ENCODE data around the gene TMEM41A.

The TMEM41A gene

DNA sequence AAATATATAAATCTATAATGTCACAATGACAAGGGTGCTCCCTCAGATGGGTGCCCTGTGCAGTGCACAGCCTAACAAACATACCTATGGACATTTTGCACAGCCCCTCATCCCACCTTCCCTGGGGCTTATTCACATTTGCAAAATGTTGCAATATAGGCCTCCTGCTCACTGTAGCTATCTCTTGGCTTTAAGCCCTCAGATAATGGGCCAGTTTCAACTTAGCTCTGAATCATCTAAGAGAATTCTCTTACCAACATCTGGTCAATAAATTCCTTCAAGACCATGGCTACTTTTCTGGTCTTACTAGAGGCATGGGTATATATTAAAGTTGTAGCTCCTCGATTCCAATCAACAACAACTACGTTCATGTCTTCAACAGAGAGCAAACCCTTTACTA lies 35.7 kb upstream of the TMEM41A start:
- no peak for TF ChIP-seq TAF1 (IDR thresholded peaks at IDR 0.05; ENCODE audit: borderline replicate concordance, insufficient read depth, low read length)

DNA sequence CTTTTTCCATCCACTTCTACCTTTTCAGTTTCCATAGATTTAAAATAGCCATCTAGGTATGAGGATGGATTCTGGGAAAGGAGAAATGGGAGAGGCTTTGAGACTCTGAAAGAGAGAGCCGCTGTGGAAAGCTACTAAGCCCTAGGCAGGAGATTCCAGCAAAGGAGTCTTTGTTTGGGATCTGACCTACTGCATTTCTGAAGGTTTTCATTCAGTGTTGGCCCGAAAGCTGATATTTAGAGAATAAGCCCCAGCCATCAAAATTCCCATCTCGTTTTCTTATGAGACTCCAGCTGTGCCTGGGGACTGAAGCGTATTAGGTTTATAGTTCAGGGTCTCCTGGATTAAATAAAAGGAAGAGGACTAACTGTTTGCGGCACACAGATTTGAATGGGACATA lies 34.1 kb upstream of the TMEM41A start:
- TF ChIP-seq SIN3A (IDR thresholded peaks at IDR 0.05; ENCODE audit: borderline replicate concordance, insufficient read depth, low read length) (no peak), FOXP2 (optimal IDR thresholded peaks at IDR 0.05; ENCODE audit: borderline replicate concordance, extremely low read depth, extremely low read length, insufficient read depth) (no peak), TAF1 (IDR thresholded peaks at IDR 0.05; ENCODE audit: borderline replicate concordance, insufficient read depth, low read length) (no peak), POLR2AphosphoS5 (IDR thresholded peaks at IDR 0.05; ENCODE audit: low read depth, low read length) (no peak)
- TF ChIP-seq, protein P1, sequence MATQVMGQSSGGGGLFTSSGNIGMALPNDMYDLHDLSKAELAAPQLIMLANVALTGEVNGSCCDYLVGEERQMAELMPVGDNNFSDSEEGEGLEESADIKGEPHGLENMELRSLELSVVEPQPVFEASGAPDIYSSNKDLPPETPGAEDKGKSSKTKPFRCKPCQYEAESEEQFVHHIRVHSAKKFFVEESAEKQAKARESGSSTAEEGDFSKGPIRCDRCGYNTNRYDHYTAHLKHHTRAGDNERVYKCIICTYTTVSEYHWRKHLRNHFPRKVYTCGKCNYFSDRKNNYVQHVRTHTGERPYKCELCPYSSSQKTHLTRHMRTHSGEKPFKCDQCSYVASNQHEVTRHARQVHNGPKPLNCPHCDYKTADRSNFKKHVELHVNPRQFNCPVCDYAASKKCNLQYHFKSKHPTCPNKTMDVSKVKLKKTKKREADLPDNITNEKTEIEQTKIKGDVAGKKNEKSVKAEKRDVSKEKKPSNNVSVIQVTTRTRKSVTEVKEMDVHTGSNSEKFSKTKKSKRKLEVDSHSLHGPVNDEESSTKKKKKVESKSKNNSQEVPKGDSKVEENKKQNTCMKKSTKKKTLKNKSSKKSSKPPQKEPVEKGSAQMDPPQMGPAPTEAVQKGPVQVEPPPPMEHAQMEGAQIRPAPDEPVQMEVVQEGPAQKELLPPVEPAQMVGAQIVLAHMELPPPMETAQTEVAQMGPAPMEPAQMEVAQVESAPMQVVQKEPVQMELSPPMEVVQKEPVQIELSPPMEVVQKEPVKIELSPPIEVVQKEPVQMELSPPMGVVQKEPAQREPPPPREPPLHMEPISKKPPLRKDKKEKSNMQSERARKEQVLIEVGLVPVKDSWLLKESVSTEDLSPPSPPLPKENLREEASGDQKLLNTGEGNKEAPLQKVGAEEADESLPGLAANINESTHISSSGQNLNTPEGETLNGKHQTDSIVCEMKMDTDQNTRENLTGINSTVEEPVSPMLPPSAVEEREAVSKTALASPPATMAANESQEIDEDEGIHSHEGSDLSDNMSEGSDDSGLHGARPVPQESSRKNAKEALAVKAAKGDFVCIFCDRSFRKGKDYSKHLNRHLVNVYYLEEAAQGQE (IDR thresholded peaks at IDR 0.05; ENCODE audit: insufficient read depth in 1 of 2, low read depth in 2 of 2, low read length in 2 of 2): no peak

DNA sequence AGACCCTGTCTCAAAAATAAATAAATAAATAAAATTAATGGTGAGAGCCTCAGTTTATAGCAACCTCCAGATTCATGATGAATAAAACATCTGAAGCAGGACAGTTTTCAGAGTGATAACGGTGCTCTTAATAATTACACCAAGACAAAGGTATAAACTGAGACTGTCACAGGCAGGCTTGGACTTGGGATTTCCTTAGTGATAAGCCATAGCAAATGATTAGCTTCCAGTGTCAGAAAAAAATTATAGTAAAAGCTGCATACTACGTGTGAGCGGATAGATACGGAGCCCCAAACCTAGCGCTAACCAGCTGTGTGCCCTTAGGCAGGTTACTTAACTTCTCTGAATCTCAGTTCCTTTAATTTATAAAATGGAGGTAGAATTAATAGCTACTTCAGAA lies 32.0 kb upstream of the TMEM41A start:
- TF ChIP-seq SIN3A (IDR thresholded peaks at IDR 0.05; ENCODE audit: borderline replicate concordance, insufficient read depth, low read length) (no peak), POLR2AphosphoS5 (IDR thresholded peaks at IDR 0.05; ENCODE audit: low read depth, low read length) (no peak), FOXP2 (optimal IDR thresholded peaks at IDR 0.05; ENCODE audit: borderline replicate concordance, extremely low read depth, extremely low read length, insufficient read depth) (no peak), TAF1 (IDR thresholded peaks at IDR 0.05; ENCODE audit: borderline replicate concordance, insufficient read depth, low read length) (no peak)
- TF ChIP-seq, protein P1 (IDR thresholded peaks at IDR 0.05; ENCODE audit: insufficient read depth in 1 of 2, low read depth in 2 of 2, low read length in 2 of 2): no peak

DNA sequence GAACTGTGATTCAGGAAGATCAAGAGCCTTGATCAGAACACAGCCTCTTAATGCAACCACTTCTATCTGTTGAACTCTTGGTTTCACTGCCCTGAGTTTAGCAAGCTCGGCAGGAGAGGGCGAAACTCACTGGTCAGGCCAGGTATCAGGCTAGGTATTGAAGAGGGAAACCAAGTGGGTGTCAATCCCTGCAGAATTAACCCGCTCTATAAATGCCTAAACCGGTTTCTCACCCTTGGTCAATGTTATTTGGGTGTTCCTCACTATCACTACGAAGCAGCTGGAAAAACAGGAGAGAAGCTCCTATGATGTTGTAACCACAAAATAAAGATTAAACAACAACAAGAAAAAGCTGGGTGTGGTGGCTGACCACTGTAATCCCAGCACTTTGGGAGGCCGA lies 29.7 kb upstream of the TMEM41A start:
- no peak for TF ChIP-seq SIN3A (IDR thresholded peaks at IDR 0.05; ENCODE audit: borderline replicate concordance, insufficient read depth, low read length)
- TF ChIP-seq, protein P1 (IDR thresholded peaks at IDR 0.05; ENCODE audit: insufficient read depth in 1 of 2, low read depth in 2 of 2, low read length in 2 of 2): no peak
- no peak for TF ChIP-seq FOXP2 (optimal IDR thresholded peaks at IDR 0.05; ENCODE audit: borderline replicate concordance, extremely low read depth, extremely low read length, insufficient read depth)
- no peak for TF ChIP-seq POLR2AphosphoS5 (IDR thresholded peaks at IDR 0.05; ENCODE audit: low read depth, low read length)
- TF ChIP-seq TAF1 (IDR thresholded peaks at IDR 0.05; ENCODE audit: borderline replicate concordance, insufficient read depth, low read length): no peak

DNA sequence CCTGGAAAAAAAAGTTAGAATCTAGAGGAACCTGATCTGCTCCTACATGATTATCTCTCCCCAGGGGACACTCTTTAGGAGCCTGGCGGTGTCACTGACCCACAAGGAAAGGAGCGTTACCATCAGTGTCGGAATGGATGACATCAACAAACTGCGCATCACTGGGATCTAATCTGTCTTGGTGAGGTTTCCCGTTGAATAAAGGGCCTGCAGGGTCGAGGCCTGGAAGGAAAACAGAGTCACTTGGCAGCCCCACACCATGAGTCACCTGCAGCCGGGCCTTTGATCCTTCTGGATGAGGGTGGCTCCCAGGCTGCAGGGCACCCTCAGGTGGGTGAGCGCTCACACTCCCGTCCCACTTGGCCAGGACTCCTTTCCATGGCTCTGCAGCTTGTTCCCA lies 28.5 kb upstream of the TMEM41A start:
- TF ChIP-seq POLR2AphosphoS5 (IDR thresholded peaks at IDR 0.05; ENCODE audit: low read depth, low read length): no peak

DNA sequence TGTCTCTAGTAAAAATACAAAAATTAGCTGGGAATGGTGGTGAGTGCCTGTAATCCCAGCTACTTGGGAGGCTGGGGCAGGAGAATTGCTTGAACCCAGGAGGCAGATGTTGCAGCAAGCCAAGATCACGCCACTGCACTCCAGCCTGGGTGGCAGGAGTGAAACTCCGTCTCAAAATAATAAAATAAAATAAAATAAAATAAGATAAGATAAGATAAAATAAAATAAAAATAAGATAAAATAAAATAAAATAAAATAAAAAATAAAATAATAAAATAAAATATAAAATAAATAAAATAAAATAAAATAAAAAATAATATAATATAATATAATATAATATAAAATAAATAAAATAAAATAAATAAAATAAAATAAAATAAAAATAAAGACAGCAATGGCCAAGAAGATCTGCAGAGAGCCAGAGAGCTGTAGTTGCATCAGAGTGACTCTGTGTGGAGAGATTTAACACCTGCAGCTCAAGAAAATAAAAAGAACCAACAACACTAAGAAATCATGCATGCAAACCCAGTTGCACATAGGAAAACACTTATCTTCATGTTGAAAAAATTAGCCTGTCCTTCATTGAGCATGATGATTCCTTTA lies 27.6 kb upstream of the TMEM41A start:
- TF ChIP-seq FOXP2 (optimal IDR thresholded peaks at IDR 0.05; ENCODE audit: borderline replicate concordance, extremely low read depth, extremely low read length, insufficient read depth) (no peak), POLR2AphosphoS5 (IDR thresholded peaks at IDR 0.05; ENCODE audit: low read depth, low read length) (no peak), SIN3A (IDR thresholded peaks at IDR 0.05; ENCODE audit: borderline replicate concordance, insufficient read depth, low read length) (no peak), TAF1 (IDR thresholded peaks at IDR 0.05; ENCODE audit: borderline replicate concordance, insufficient read depth, low read length) (no peak)
- TF ChIP-seq, protein P1 (IDR thresholded peaks at IDR 0.05; ENCODE audit: insufficient read depth in 1 of 2, low read depth in 2 of 2, low read length in 2 of 2): no peak

All from PFSK-1 (cell line).